ENCODE data around the gene BPIFB1. TPM values are rescaled to one million over a fixed set of nuclear protein-coding genes. Genes with fewer than 3 reads are reported as not detected.

BPIFB1 gene
- total RNA-seq, 1 donor from 2014 or later, result not detected

- peaks cover 2% of the 10 kb centered on the region for H3K27me3 Mint-ChIP-seq (ENCODE audit: unreplicated experiment)
- H3K4me1 Mint-ChIP-seq (ENCODE audit: low read depth, unreplicated experiment), result peaks cover 2% of the 10 kb centered on the region
- H3K27ac Mint-ChIP-seq (ENCODE audit: unreplicated experiment), result no peak overlapping the region
- no peak for TF ChIP-seq CTCF (IDR thresholded peaks at IDR 0.05; ENCODE audit: partially characterized antibody, unreplicated experiment)
- H3K36me3 Mint-ChIP-seq (ENCODE audit: unreplicated experiment), result peaks cover 9% of the 10 kb centered on the region
- H3K4me3 Mint-ChIP-seq (ENCODE audit: unreplicated experiment), result no peak overlapping the region
- no peak for DNase-seq
- H3K9me3 Mint-ChIP-seq (ENCODE audit: unreplicated experiment), result no peaks in the 10 kb centered on the region
Measured at GRCh38 chr20:33339515-33340058, 56.6 kb downstream of the BPIFB1 start.

DNA sequence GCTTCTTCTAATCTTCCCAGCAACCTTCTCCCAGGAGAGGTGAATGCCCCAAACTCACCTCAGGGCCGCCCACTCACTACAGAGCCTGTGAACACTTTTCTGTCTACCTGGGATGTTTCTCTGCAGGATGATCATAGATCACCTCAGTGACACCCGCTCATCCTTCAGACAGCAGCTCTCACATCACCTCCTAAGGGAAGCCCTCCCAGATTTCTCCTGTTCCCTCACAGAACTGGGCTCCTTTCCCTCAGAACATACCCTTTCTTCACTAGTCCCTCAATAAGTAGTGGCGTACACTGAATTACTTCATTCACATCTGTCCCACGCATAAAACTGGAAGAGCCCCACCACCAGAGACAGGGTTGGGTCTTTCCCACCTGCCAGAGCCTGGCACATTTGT is 60.5 kb downstream of the BPIFB1 start:
- no peaks in the 10 kb centered on the region for H3K27me3 Mint-ChIP-seq (ENCODE audit: unreplicated experiment)
- no peak for DNase-seq
- no peak overlapping the region for H3K4me3 Mint-ChIP-seq (ENCODE audit: unreplicated experiment)
- no peaks in the 10 kb centered on the region for H3K9me3 Mint-ChIP-seq (ENCODE audit: unreplicated experiment)
- no peaks in the 10 kb centered on the region for H3K4me1 Mint-ChIP-seq (ENCODE audit: low read depth, unreplicated experiment)
- H3K36me3 Mint-ChIP-seq (ENCODE audit: unreplicated experiment), result peaks cover 5% of the 10 kb centered on the region
- no peak overlapping the region for H3K27ac Mint-ChIP-seq (ENCODE audit: unreplicated experiment)
- TF ChIP-seq CTCF (IDR thresholded peaks at IDR 0.05; ENCODE audit: partially characterized antibody, unreplicated experiment), result no peak

DNA sequence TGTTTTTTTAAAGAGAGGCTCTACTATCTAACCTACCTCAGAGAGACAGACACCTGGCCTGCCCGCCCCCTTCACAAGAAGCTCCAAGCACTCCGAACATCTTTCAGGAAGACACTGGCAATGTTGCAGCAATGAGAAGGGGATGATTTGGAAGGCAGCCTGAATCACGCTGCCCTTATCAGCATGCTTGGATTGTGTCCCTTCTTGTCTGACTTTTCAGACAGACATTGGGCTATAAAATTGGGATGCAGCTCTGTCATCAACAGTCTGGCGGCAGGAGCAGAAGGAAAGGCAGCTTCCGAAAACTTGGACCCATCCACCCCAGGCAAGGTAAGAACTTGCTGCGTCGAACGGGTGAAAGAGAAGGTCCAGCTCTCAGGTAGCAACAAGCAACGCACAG is 62.3 kb downstream of the BPIFB1 start:
- no peak for TF ChIP-seq CTCF (IDR thresholded peaks at IDR 0.05; ENCODE audit: partially characterized antibody, unreplicated experiment)
- H3K4me3 Mint-ChIP-seq (ENCODE audit: unreplicated experiment), result no peak overlapping the region
- peaks cover 4% of the 10 kb centered on the region for H3K27me3 Mint-ChIP-seq (ENCODE audit: unreplicated experiment)
- no peaks in the 10 kb centered on the region for H3K9me3 Mint-ChIP-seq (ENCODE audit: unreplicated experiment)
- peaks cover 12% of the 10 kb centered on the region for H3K36me3 Mint-ChIP-seq (ENCODE audit: unreplicated experiment)
- DNase-seq, result no peak
- H3K4me1 Mint-ChIP-seq (ENCODE audit: low read depth, unreplicated experiment), result no peaks in the 10 kb centered on the region
- H3K27ac Mint-ChIP-seq (ENCODE audit: unreplicated experiment), result no peak overlapping the region

DNA sequence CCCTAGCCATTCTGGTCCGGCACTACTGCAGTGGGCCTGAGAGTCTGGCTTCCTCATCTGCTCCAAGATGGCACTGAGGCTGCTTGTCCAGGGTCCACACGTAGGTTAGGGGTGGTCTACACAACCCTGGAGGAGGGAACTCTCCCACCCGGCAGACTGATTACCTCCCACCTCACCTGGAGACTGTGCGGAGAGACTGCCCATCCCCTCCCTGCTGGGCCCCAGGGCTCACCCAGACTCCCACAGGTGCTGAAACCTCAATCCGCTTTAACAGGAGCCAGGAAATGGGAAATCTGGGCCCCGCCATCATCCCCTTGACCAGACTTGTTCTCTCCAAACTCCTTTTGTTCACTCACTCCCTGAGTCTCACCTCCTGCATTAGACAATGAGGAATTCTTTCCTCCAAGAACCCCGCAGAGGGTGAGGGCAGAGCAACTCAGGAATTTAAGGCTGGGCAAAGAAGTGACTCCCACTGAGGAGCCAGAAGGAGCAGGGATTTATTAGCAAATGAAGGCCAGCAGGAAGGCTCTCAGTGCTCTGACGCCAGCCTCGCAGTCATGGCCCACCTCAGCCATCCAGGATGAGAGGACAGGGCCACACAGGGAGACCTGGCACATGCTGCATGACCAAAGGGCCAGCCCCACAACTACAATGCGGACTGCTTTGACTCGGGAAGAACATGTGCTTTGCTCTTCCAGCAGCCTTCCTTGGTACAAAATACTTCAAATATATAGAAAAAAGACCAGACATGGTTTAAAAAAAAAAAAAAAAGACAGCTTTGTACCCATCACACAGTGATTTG is 65.3 kb downstream of the BPIFB1 start:
- Mint-ChIP-seq H3K27ac (ENCODE audit: unreplicated experiment) (no peak overlapping the region), H3K27me3 (ENCODE audit: unreplicated experiment) (peaks cover 4% of the 10 kb centered on the region), H3K4me1 (ENCODE audit: low read depth, unreplicated experiment) (no peaks in the 10 kb centered on the region), H3K4me3 (ENCODE audit: unreplicated experiment) (no peak overlapping the region), H3K9me3 (ENCODE audit: unreplicated experiment) (no peaks in the 10 kb centered on the region), H3K36me3 (ENCODE audit: unreplicated experiment) (peaks cover 7% of the 10 kb centered on the region)
- DNase-seq, result no peak
- no peak for TF ChIP-seq CTCF (IDR thresholded peaks at IDR 0.05; ENCODE audit: partially characterized antibody, unreplicated experiment)

DNA sequence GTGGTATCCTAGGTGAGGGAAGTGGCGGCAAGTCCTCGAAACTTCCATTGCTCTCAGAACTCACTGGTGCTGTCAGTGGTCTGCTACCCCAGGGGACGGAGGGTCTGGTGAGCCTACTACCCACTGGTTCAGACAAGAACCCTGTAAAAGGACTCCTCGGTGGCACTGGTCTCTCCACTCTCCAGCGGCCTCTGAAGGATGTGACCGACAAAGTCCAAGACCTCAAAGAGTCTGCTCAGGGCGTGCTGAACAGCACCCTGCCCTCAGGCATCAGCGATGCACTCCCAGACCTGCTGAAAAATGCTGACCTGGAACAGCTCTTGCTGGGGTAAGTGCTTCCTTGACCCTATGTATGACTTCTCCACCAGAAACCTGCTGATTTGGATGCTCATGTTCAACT is 66.5 kb downstream of the BPIFB1 start:
- TF ChIP-seq CTCF (IDR thresholded peaks at IDR 0.05; ENCODE audit: partially characterized antibody, unreplicated experiment), result no peak
- no peak overlapping the region for H3K27ac Mint-ChIP-seq (ENCODE audit: unreplicated experiment)
- DNase-seq, result no peak
- H3K9me3 Mint-ChIP-seq (ENCODE audit: unreplicated experiment), result no peaks in the 10 kb centered on the region
- peaks cover 7% of the 10 kb centered on the region for H3K36me3 Mint-ChIP-seq (ENCODE audit: unreplicated experiment)
- H3K4me3 Mint-ChIP-seq (ENCODE audit: unreplicated experiment), result no peak overlapping the region
- H3K4me1 Mint-ChIP-seq (ENCODE audit: low read depth, unreplicated experiment), result no peaks in the 10 kb centered on the region
- H3K27me3 Mint-ChIP-seq (ENCODE audit: unreplicated experiment), result peaks cover 4% of the 10 kb centered on the region

Measured in glutamatergic neuron (in vitro differentiated cells).